Measurements from ENCODE around the gene ITPK1.
A peak's percentile ranks its signal among the peaks of the same experiment; 100 is the strongest.

Gene ITPK1

GRCh38 chr14:93085911-93086310 is 29.8 kb downstream of the ITPK1 start:
- peak overlapping the region; percentile 27; the same call in 1 of the 2 replicates for H3K9ac ChIP-seq (ENCODE audit: low read length)

GRCh38 chr14:93084866-93085857 is 30.6 kb downstream of the ITPK1 start:
- Histone ChIP-seq H4K20me1 (ENCODE audit: insufficient read depth, low read length) (no peaks in the 10 kb centered on the region), H3K27ac (ENCODE audit: low read length) (no peak overlapping the region; the same call in 1 of the 2 replicates), H2AFZ (ENCODE audit: low read length) (no peak overlapping the region), H3K4me2 (ENCODE audit: low read depth, low read length) (peak overlapping the region; percentile 46), H3K9me3 (replicated peaks; ENCODE audit: insufficient read depth, low read length) (no peaks in the 10 kb centered on the region), H3K36me3 (replicated peaks; ENCODE audit: insufficient read depth, low read length) (no peaks in the 10 kb centered on the region), H3F3A (ENCODE audit: insufficient read depth, low read length) (peaks cover 11% of the 10 kb centered on the region; the same call in 1 of the 2 replicates), H3K27me3 (replicated peaks; ENCODE audit: insufficient read depth, low read length) (no peaks in the 10 kb centered on the region), H3K4me1 (ENCODE audit: low read length) (peaks cover 22% of the 10 kb centered on the region), H3K9ac (ENCODE audit: low read length) (no peak overlapping the region), H3K9me2 (replicated peaks; ENCODE audit: insufficient read depth, low read length) (no peaks in the 10 kb centered on the region), H3K4me3 (ENCODE audit: low read length) (no peak overlapping the region), H3K79me2 (ENCODE audit: low read length) (peaks cover 22% of the 10 kb centered on the region; the same call in 1 of the 2 replicates)
- DNase-seq, result no peak
- TF ChIP-seq EZH2 (optimal IDR thresholded peaks at IDR 0.05; ENCODE audit: low read depth, low read length) (no peak), EZH2phosphoT487 (IDR thresholded peaks at IDR 0.05; ENCODE audit: low read length) (no peak), CTCF (IDR thresholded peaks at IDR 0.05; ENCODE audit: low read length) (no peak)

More at GRCh38 chr14:93085911-93086310, 29.8 kb downstream of the ITPK1 start:
- Histone ChIP-seq H3K27ac (ENCODE audit: low read length) (peak overlapping the region; percentile 81), H3F3A (ENCODE audit: insufficient read depth, low read length) (peaks cover 11% of the 10 kb centered on the region; the same call in 1 of the 2 replicates), H3K4me1 (ENCODE audit: low read length) (peaks cover 22% of the 10 kb centered on the region), H3K4me2 (ENCODE audit: low read depth, low read length) (peak overlapping the region; percentile 46), H2AFZ (ENCODE audit: low read length) (0 out of 2 replicates have a peak overlapping the region, but pooled peaks have one; percentile 11), H4K20me1 (ENCODE audit: insufficient read depth, low read length) (no peaks in the 10 kb centered on the region), H3K79me2 (ENCODE audit: low read length) (peaks cover 22% of the 10 kb centered on the region; the same call in 1 of the 2 replicates), H3K27me3 (replicated peaks; ENCODE audit: insufficient read depth, low read length) (no peaks in the 10 kb centered on the region), H3K9me2 (replicated peaks; ENCODE audit: insufficient read depth, low read length) (no peaks in the 10 kb centered on the region), H3K4me3 (ENCODE audit: low read length) (0 out of 2 replicates have a peak overlapping the region, but pooled peaks have one; percentile 20), H3K9me3 (replicated peaks; ENCODE audit: insufficient read depth, low read length) (no peaks in the 10 kb centered on the region), H3K36me3 (replicated peaks; ENCODE audit: insufficient read depth, low read length) (no peaks in the 10 kb centered on the region)
- DNase-seq, result no peak
- TF ChIP-seq EZH2phosphoT487 (IDR thresholded peaks at IDR 0.05; ENCODE audit: low read length), result no peak
- no peak for TF ChIP-seq EZH2 (optimal IDR thresholded peaks at IDR 0.05; ENCODE audit: low read depth, low read length)
- TF ChIP-seq CTCF (IDR thresholded peaks at IDR 0.05; ENCODE audit: low read length), result no peak

GRCh38 chr14:93084402-93084801 is 31.3 kb downstream of the ITPK1 start:
- Histone ChIP-seq H3K9me3 (replicated peaks; ENCODE audit: insufficient read depth, low read length) (no peaks in the 10 kb centered on the region), H3K9me2 (replicated peaks; ENCODE audit: insufficient read depth, low read length) (no peaks in the 10 kb centered on the region), H2AFZ (ENCODE audit: low read length) (no peak overlapping the region), H3K4me2 (ENCODE audit: low read depth, low read length) (no peak overlapping the region), H3K27me3 (replicated peaks; ENCODE audit: insufficient read depth, low read length) (no peaks in the 10 kb centered on the region), H3K9ac (ENCODE audit: low read length) (no peak overlapping the region), H3F3A (ENCODE audit: insufficient read depth, low read length) (peaks cover 11% of the 10 kb centered on the region; the same call in 1 of the 2 replicates), H3K4me1 (ENCODE audit: low read length) (peaks cover 22% of the 10 kb centered on the region), H4K20me1 (ENCODE audit: insufficient read depth, low read length) (no peaks in the 10 kb centered on the region), H3K79me2 (ENCODE audit: low read length) (peaks cover 22% of the 10 kb centered on the region; the same call in 1 of the 2 replicates), H3K4me3 (ENCODE audit: low read length) (no peak overlapping the region), H3K36me3 (replicated peaks; ENCODE audit: insufficient read depth, low read length) (no peaks in the 10 kb centered on the region), H3K27ac (ENCODE audit: low read length) (no peak overlapping the region)
- TF ChIP-seq EZH2phosphoT487 (IDR thresholded peaks at IDR 0.05; ENCODE audit: low read length) (no peak), CTCF (IDR thresholded peaks at IDR 0.05; ENCODE audit: low read length) (no peak), EZH2 (optimal IDR thresholded peaks at IDR 0.05; ENCODE audit: low read depth, low read length) (no peak)
- DNase-seq, result no peak
